Mesenchymal stem cell (in vitro differentiated cells and primary cell): Measurements from ENCODE around the gene LYPLA2. TPM values are rescaled to one million over a fixed set of nuclear protein-coding genes. Genes with fewer than 3 reads are reported as not detected.

Source experiments
- DNase-seq: peaks from one replicate; pipeline ENCODE4 v3.0.0-alpha.2; 2013
- H2AFZ ChIP-seq: one replicate; pipeline ENCODE4 v1.6.1; 2013; ENCODE audit warnings: low read depth, mild to moderate bottlenecking, control low read depth, inconsistent platforms, low read length, moderate library complexity
- H2AK5ac ChIP-seq: 2 replicates; pipeline ENCODE4 v1.6.1; 2013; ENCODE audit warnings: low read length, moderate library complexity, mild to moderate bottlenecking, inconsistent platforms; ENCODE audit not compliant: severe bottlenecking
- H2BK120ac ChIP-seq: one replicate; pipeline ENCODE4 v1.6.1; 2013; ENCODE audit warnings: low read depth, mild to moderate bottlenecking, inconsistent platforms, low read length, moderate library complexity
- H2BK12ac ChIP-seq, 2 experiments: one replicate each; pipeline ENCODE4 v1.6.1; 2013; ENCODE audit warnings: inconsistent platforms in 2 of 2, low read length in 2 of 2, mild to moderate bottlenecking in 2 of 2, moderate library complexity in 2 of 2, control low read depth in 1 of 2
- H2BK15ac ChIP-seq: one replicate; pipeline ENCODE4 v1.6.1; 2013; ENCODE audit warnings: mild to moderate bottlenecking, low read depth, inconsistent platforms; ENCODE audit not compliant: poor library complexity, severe bottlenecking
- H2BK5ac ChIP-seq: 2 replicates; pipeline ENCODE4 v1.6.1; 2013; ENCODE audit warnings: low read depth, mild to moderate bottlenecking, low read length, control low read depth, inconsistent platforms; ENCODE audit not compliant: poor library complexity, severe bottlenecking
- H3K14ac ChIP-seq, 2 experiments: one replicate each; pipeline ENCODE4 v1.6.1; 2013; ENCODE audit warnings: inconsistent platforms in 2 of 2, low read length in 2 of 2, control low read depth in 1 of 2, mild to moderate bottlenecking in 1 of 2, moderate library complexity in 1 of 2
- H3K18ac ChIP-seq, 2 experiments: one replicate each; pipeline ENCODE4 v1.6.1; 2013; ENCODE audit warnings: inconsistent platforms in 2 of 2, low read length in 2 of 2, control low read depth in 1 of 2, low read depth in 1 of 2, mild to moderate bottlenecking in 1 of 2
- H3K23ac ChIP-seq, 2 experiments: one replicate each; pipeline ENCODE4 v1.6.1; 2013; ENCODE audit warnings: inconsistent platforms in 2 of 2, low read length in 2 of 2, mild to moderate bottlenecking in 2 of 2, moderate library complexity in 2 of 2, control low read depth in 1 of 2
- H3K27ac ChIP-seq: 2 replicates; pipeline ENCODE4 v1.5.1; 2013; ENCODE audit warnings: mild to moderate bottlenecking, moderate library complexity, low read length, control low read depth, inconsistent platforms; ENCODE audit not compliant: poor library complexity, severe bottlenecking
- H3K27me3 ChIP-seq, 2 experiments: 2 replicates each; pipeline versions ENCODE4 v1.6.1 to v1.7.0; 2013; ENCODE audit warnings: low read length in 2 of 2, mild to moderate bottlenecking in 2 of 2, moderate library complexity in 2 of 2, control low read depth in 1 of 2, inconsistent platforms in 1 of 2; ENCODE audit not compliant: control insufficient read depth in 1 of 2, insufficient read depth in 1 of 2
- H3K36me3 ChIP-seq, 2 experiments: 2 replicates each; pipeline versions ENCODE4 v1.6.1 to v1.7.0; 2013; ENCODE audit warnings: low read length in 2 of 2, control low read depth in 1 of 2, inconsistent platforms in 1 of 2, low read depth in 1 of 2, mild to moderate bottlenecking in 1 of 2; ENCODE audit not compliant: insufficient read depth in 2 of 2, control insufficient read depth in 1 of 2
- H3K4ac ChIP-seq, 2 experiments: one replicate each; pipeline ENCODE4 v1.6.1; 2013; ENCODE audit warnings: inconsistent platforms in 2 of 2, low read length in 2 of 2, mild to moderate bottlenecking in 2 of 2, moderate library complexity in 2 of 2, control low read depth in 1 of 2, low read depth in 1 of 2
- H3K4me1 ChIP-seq: 2 replicates; pipeline ENCODE4 v1.6.1; 2013; ENCODE audit warnings: low read depth, low read length, control low read depth; ENCODE audit not compliant: control insufficient read depth, insufficient read depth
- H3K4me2 ChIP-seq: 2 replicates; pipeline ENCODE4 v1.6.1; 2013; ENCODE audit warnings: low read length, mild to moderate bottlenecking, inconsistent platforms; ENCODE audit not compliant: poor library complexity, severe bottlenecking
- H3K4me3 ChIP-seq, 2 experiments: 2 replicates each; pipeline versions ENCODE4 v1.5.1 to v1.7.0; 2013; ENCODE audit warnings: low read length in 2 of 2, mild to moderate bottlenecking in 2 of 2, control low read depth in 1 of 2, low read depth in 1 of 2; ENCODE audit not compliant: insufficient read depth in 1 of 2
- H3K79me1 ChIP-seq: replicated peaks from 2 replicates; pipeline ENCODE4 v1.6.1; 2013; ENCODE audit warnings: mild to moderate bottlenecking, control low read depth, low read length, inconsistent platforms; ENCODE audit not compliant: poor library complexity, severe bottlenecking
- H3K9ac ChIP-seq: 2 replicates; pipeline ENCODE4 v1.7.0; 2013; ENCODE audit warnings: mild to moderate bottlenecking, low read length, moderate library complexity
- H3K9me3 ChIP-seq: 2 replicates; pipeline ENCODE4 v1.7.0; 2013; ENCODE audit warnings: mild to moderate bottlenecking, low read length; ENCODE audit not compliant: control insufficient read depth
- H4K8ac ChIP-seq: one replicate; pipeline ENCODE4 v1.6.1; 2013; ENCODE audit warnings: inconsistent platforms, mild to moderate bottlenecking, low read length, moderate library complexity
- H4K91ac ChIP-seq: one replicate; pipeline ENCODE4 v1.6.1; 2013; ENCODE audit warnings: mild to moderate bottlenecking, low read length, inconsistent platforms
- WGBS: methylation state at CpG from one replicate; pipeline ENCODE4 v1.1.7; 2013; ENCODE audit warnings: mixed read lengths; 5-methylcytosine and 5-hydroxymethylcytosine counted together
- polyA plus RNA-seq, 2 experiments: library from polyadenylated mRNA; stranded (reverse); fragments of 200-250 nt; gene quantifications; one replicate each; pipeline ENCODE4 v1.2.3, GENCODE V29; 2013

LYPLA2 gene
- polyA plus RNA-seq (2013, experiment 1 of 2): 62.5 TPM
- 61.5 TPM for polyA plus RNA-seq (2013, experiment 2 of 2)

- Histone ChIP-seq H3K27ac (peak within 1 kb of the TSS; percentile 87), H3K9ac (peak within 1 kb of the TSS; percentile 94), H3K18ac (peak within 1 kb of the TSS; percentile 80 to 94), H3K4me2 (peak within 1 kb of the TSS; percentile 67), H3K4me1 (peaks cover 28% of the 10 kb centered on the region), H3K14ac (peak within 1 kb of the TSS in 1 of 2 experiments; percentile 57), H2BK15ac (peak within 1 kb of the TSS; percentile 13), H3K79me1 (peaks cover 13% of the 10 kb centered on the region), H4K91ac (peak within 1 kb of the TSS; percentile 83), H3K4me3 (peak within 1 kb of the TSS; percentile 82 to 99), H2BK12ac (peak within 1 kb of the TSS; percentile 34 to 69), H2BK120ac (peak within 1 kb of the TSS; percentile 78), H3K4ac (peak within 1 kb of the TSS; percentile 79 to 96), H3K27me3 (no peaks in the 10 kb centered on the region), H2AFZ (peak within 1 kb of the TSS; percentile 55), H2AK5ac (peak within 1 kb of the TSS; percentile 7), H4K8ac (peak within 1 kb of the TSS; percentile 97), H3K23ac (peak within 1 kb of the TSS in 1 of 2 experiments; percentile 84), H2BK5ac (peak within 1 kb of the TSS; percentile 49), H3K9me3 (no peaks in the 10 kb centered on the region), H3K36me3 (peaks cover 41 to 45% of the 10 kb centered on the region in 2 experiments)
- 1% methylated on average over 47 of the region's 47 CpGs for WGBS
- DNase-seq: peak; percentile 93
These were observed at the start of gene LYPLA2 for GRCh38 chr1:23790696-23791515. LYPLA2 (plus strand) TSS chr1:23791145; CDS start chr1:23792683, 1,538 bp downstream.

GRCh38 chr1:23741609-23742008 lies 49.3 kb upstream of the LYPLA2 start:
- Histone ChIP-seq H2BK15ac (no peak overlapping the region), H3K4me1 (no peaks in the 10 kb centered on the region), H3K79me1 (peaks cover 9% of the 10 kb centered on the region), H2BK120ac (no peak overlapping the region), H2AFZ (no peak overlapping the region), H3K14ac (no peak overlapping the region), H4K8ac (no peak overlapping the region), H3K27me3 (no peaks in the 10 kb centered on the region), H2AK5ac (no peak overlapping the region), H3K23ac (no peak overlapping the region), H3K4me3 (no peak overlapping the region), H3K9me3 (no peaks in the 10 kb centered on the region), H3K4me2 (no peak overlapping the region), H2BK5ac (no peak overlapping the region), H3K9ac (no peak overlapping the region), H3K4ac (no peak overlapping the region), H2BK12ac (no peak overlapping the region), H3K27ac (no peak overlapping the region), H3K36me3 (peaks cover 8 to 10% of the 10 kb centered on the region in 2 experiments), H4K91ac (no peak overlapping the region), H3K18ac (no peak overlapping the region)
- no peak for DNase-seq
- WGBS: 88% methylated on average over 2 of the region's 5 CpGs

- Histone ChIP-seq H3K18ac (peak overlapping the region; percentile 60 to 99), H2BK15ac (peak overlapping the region; percentile 2)
- WGBS: 16% methylated on average over 20 of the region's 28 CpGs
These were observed 48.2 kb upstream of the LYPLA2 start for GRCh38 chr1:23742670-23743286.

More at GRCh38 chr1:23742670-23743286, 48.2 kb upstream of the LYPLA2 start:
- H2BK12ac ChIP-seq: peak overlapping the region in 1 of 2 experiments; percentile 33
- peak overlapping the region; percentile 96 for H4K91ac ChIP-seq
- H4K8ac ChIP-seq: peak overlapping the region; percentile 91
- peak overlapping the region; percentile 16 to 65 for H3K4ac ChIP-seq
- H3K27me3 ChIP-seq: no peaks in the 10 kb centered on the region
- peak overlapping the region; percentile 11 for H2BK120ac ChIP-seq
- H2AK5ac ChIP-seq: no peak overlapping the region
- peak; percentile 53 for DNase-seq
- H3K9ac ChIP-seq: peak overlapping the region; percentile 91
- peak overlapping the region; percentile 5 for H3K27ac ChIP-seq
- H3K4me1 ChIP-seq: no peaks in the 10 kb centered on the region
- H3K9me3 ChIP-seq: no peaks in the 10 kb centered on the region
- H3K4me2 ChIP-seq: peak overlapping the region; percentile 65
- peaks cover 9 to 12% of the 10 kb centered on the region in 2 experiments for H3K36me3 ChIP-seq
- peaks cover 7% of the 10 kb centered on the region for H3K79me1 ChIP-seq
- peak overlapping the region in 1 of 2 experiments; percentile 94 for H3K14ac ChIP-seq
- H2BK5ac ChIP-seq: no peak overlapping the region
- peak overlapping the region; percentile 84 to 98 for H3K4me3 ChIP-seq
- H2AFZ ChIP-seq: peak overlapping the region; percentile 62
- no peak overlapping the region for H3K23ac ChIP-seq
